Stimulated activated CD8-positive, alpha-beta memory T cell treated with anti-CD3 and anti-CD28 coated beads, Interleukin-7, amount 100 ng/mL, for 4 hours (primary cell): ENCODE measurements around the gene FXYD4.
"Not testable (repeated sequence)": the region's sequence is repeated elsewhere in the genome, so short reads cannot be mapped to it uniquely, and the experiment has no call there.

ENCODE experiments used
- DNase-seq, 2 donors: peaks; one replicate each; pipeline ENCODE4 v3.0.0-alpha.2; 2020; ENCODE audit warnings: low read depth in 2 of 2

FXYD4 gene, protein sequence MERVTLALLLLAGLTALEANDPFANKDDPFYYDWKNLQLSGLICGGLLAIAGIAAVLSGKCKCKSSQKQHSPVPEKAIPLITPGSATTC

DNA sequence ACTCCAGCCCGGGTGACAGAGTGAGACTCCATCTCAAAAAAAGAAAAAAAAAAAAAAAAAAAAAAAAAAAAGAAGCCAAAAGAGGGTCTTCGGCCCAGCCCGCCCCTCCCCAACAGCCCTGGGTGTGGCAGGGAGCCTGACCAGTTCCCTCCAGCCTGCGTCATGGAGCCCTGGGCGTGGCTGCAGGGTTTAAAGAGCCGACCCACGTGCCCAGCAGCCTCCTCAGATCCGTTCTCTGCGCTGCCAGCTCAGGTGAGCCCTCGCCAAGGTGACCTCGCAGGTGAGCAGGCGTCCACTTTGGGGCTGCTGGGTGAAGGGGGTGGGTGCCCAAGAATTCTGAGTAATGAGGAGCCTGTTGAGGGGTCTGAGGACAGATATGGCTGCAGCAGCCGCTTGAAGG is at the start of gene FXYD4:
Gene FXYD4 (plus strand): TSS at position 219 of the 400 bp plus-strand sequence. CDS start 2,111 bp downstream, outside the sequence.
- no peak for DNase-seq

DNA sequence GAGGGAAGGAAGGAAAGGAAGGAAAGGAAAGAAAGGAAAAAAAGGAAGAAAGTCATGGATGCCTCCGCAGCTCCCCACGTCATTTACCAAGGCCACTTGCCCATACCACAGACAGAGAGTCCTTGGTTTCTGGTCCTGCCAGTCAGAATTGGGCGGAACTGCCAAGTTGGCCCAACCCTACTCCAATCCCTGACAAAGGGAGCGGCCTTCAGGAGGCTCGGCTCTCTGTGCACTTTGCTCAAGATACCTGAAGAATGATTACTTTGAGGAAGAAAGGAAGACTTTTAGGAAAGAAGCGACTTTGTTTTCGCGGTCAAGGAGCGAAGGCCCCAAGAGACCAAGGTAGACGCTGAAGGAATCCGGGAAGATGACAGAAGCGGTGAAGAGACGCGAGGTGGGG is 49.1 kb upstream of the FXYD4 start:
- no peak for DNase-seq

DNA sequence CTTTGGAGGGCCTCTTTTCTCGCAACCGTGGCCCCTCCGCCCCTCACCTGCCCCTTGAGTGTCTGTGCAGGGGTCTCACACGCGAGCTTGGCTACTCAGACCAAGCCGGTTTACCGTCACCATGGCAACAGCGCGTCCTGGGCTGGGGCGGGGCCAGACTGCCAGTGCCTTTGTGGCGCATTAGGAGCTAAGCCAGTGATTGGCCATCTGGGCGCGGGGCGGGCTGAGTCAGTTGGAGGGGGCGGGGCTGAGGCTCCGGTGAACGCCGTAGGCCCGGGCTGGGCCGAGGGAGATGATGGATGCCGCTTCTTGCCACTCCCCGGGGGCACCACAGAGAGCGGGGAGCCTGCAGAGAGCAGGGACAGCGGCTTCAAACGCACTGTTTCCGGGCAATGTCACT is 48.7 kb upstream of the FXYD4 start:
- DNase-seq = peak; percentile 60 to 72

DNA sequence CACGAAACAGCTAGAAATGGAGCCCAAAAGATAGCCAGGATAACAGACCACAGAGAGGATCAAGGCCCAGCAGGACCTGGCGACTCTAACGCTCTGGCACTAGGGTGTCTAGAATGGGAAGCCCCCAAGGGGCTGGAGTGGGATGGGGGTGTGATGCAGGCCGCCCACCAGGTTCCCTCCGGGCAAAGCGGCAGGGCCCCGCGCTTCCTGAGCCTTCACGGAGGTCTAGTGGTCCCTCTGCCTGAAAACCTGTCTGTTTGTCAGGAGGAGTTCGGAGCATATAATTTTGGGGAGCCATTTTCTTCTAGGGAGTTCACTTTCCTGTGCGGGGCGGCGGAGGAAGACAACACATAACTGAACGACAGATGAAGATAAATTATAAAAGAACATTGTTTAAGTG is 48.2 kb upstream of the FXYD4 start:
- DNase-seq = no peak

DNA sequence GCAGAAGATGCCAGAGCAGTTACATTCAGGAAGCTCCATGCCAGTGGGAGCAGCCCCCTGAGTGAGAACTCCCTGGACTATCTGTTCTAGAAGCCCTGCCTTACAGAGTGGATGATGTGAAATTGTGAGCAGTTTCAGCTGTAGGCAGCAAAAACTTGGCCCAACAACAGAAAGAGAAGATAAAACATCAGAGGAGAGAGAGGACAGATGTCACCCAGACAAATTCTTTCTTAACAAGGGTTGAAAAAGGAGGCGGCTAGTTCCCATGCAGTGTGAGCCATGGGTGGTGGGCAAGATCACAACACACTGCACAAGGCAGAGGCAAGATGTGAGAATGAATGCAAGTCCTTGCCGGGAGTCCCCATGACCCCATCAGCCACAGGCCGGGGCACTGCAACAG is 46.6 kb upstream of the FXYD4 start:
- DNase-seq = no peak

DNA sequence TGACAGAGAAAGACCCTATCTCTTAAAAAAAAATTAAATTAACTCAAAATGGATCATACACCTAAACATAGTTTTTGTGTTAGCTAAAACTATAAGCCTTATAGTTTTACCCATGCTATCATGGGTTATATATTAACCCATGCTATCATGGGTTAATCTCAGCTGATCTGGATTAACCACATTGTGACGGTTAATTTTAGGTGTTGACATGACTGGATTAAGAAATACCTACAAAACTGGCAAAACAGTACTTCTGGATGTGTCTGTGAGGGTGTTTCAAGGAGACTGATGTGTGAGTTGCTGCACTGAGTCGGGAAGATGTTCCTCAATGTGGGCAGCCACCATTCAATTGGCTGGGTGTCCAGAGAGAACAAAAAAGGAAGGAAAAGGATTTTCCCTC is 44.3 kb upstream of the FXYD4 start:
- no peak for DNase-seq

DNA sequence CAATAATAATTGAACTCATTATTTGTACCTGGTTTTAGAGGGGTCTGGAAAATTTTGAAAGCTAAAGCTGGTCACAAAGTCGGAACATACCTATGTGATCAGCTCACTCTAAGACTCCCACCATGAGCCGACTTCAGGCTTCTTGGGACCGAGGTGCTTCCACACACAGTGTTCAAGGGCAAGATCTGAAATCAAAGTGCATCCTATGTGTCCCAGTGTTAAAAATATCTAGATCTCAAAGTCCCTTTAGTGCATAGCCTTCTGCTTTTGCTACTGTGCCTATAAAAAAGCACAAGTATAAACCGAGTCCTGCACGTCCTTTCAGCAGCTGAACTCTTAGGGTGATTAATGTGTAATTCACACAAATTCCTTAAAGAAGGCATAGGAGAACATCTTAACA is 43.5 kb upstream of the FXYD4 start:
- DNase-seq = no peak

DNA sequence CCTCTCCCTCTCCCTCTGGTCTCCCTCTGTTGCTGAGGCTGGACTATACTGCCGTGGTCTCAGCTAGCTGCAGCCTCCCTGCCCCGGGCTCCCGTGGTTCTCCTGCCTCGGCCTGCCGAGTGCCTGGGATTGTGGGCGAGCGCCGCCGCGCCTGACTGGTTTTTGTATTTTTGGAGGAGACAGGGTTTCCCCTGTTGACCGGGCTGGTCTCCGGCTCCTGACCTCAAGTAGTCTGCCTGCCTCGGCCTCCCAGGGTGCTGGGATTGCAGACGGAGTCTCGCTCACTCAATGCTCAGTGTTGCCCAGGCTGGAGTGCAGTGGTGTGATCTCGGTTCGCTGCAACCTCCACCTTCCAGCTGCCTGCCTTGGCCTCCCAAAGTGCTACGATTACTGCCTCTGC is 42.6 kb upstream of the FXYD4 start:
- DNase-seq = not testable (repeated sequence)

DNA sequence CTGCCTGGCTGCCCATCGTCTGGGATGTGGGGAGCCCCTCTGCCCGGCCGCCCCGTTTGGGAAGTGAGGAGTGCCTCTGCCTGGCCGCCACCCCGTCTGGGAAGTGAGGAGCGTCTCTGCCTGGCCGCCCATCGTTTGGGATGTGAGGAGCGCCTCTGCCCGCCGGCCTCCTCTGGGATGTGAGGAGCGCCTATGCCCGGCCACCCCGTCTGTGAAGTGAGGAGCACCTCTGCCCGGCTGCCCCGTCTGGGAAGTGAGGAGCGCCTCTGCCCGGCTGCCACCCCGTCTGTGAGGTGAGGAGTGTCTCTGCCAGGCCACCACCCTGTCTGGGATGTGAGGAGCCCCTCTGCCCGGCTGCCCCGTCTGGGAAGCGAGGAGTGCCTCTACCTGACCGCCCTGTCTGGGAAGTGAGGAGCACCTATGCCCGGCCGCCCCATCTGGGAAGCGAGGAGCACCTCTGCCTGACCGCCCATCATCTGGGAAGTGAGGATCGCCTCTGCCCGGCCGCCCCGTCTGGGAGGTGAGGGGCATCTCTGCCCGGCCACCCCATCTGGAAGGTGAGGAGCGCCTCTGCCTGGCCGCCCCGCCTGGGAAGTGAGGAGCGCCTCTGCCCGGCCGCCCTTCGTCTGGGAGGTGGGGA is 42.1 kb upstream of the FXYD4 start:
- DNase-seq = not testable (repeated sequence)

DNA sequence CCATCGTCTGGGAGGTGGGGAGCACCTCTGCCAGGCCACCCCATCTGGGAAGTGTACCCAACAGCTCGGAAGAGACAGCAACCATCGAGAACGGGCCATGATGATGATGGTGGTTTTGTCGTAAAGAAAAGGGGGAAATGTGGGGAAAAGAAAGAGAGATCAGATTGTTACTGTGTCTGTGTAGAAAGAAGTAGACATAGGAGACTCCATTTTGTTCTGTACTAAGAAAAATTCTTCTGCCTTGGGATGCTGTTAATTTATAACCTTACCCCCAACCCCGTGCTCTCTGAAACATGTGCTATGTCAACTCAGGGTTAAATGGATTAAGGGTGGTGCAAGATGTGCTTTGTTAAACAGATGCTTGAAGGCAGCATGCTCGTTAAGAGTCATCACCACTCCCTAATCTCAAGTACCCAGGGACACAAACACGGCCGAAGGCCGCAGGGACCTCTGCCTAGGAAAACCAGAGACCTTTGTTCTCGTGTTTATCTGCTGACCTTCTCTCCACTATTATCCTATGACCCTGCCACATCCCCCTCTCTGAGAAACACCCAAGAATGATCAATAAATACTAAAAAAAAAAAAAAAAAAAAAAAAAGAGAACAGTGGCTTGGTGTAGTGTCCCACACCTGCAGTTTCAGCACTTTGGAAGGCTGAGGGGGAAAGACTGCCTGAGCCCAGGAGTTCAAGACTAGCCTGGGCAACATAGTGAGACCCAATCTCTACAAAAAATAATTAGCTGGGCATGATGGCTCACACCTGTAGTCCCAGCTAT is 41.2 kb upstream of the FXYD4 start:
- not testable (repeated sequence) for DNase-seq

DNA sequence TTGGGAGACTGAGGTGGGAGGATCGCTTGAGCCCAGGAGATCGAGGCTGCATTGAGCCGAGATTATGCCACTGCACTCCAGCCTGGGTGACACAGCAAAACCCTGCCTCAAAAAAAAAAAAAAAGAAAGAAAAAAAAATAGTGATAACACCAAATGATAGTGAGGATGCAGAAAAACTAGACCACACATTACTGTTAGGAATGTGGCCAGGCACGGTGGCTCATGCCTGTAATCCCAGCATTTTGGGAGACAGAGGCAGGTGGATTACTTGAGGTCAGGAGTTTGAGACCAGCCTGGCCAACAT is 40.7 kb upstream of the FXYD4 start:
- not testable (repeated sequence) for DNase-seq

DNA sequence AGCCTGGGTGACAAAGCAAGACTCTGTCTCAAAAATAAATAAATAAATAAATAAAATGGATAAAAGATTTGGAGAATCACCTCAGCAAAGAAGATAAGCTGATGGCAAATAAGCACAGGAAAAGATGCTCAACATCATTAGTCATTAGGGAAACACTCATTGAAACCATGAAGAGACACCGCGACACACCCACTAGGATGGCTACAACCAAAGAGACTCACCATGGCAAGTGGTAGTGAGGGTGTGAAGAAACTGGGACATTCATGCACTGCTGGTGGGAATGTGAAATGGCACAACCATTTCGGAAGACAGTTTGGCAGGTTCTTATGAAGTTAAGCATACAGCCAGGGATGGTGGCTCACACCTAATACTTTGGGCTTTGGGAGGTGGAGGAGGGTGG is 37.8 kb upstream of the FXYD4 start:
- no peak for DNase-seq

DNA sequence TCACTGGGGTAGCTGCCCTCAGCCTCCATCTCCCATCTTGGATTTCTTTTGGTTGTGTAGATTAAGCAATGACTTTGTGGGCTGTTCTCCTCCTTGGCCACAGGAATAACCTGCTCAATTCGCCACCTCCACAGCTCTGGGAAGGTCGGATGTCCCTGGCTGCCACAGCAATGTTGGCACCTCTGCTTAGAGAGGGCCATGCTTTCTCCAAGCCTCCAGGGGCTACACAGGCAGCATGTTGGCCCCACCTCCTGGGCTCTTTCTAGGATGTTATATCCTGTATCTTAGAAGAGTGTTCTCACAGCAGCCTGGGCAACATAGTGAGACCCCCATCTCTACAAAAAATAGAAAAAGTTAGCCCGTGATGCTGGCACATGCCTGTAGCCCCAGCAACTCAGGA is 35.4 kb upstream of the FXYD4 start:
- DNase-seq = no peak

DNA sequence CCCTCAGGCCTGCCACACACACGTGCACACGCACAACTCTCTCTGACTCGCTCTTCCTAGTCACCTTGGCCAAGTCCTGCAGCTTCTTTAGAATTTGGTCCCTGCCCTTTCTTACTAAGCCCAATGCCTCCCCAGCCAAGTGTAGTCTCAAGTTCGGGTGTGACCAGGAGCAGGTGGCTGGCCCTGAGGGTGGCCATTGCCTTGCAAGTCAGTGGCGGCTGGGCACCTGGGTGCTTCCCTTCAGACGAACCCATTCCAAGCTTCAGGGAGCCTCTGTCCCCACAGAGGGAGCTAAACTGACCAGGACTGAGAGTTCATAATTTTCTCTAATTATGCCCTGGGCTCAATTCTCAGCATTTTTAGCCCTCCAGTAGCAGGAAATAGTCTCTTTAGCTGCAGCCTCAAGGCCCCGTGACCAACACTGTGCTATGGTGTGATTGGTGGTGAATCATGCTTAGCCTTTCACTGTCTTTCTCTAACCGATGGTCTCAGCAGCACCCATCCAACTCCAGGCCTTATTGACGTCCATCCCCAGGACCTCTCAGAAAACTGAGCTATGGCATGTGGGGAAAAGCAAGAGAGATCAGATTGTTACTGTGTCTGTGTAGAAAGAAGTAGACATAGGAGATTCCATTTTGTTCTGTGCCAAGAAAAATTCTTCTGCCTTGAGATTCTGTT is 34.7 kb upstream of the FXYD4 start:
- DNase-seq = no peak

DNA sequence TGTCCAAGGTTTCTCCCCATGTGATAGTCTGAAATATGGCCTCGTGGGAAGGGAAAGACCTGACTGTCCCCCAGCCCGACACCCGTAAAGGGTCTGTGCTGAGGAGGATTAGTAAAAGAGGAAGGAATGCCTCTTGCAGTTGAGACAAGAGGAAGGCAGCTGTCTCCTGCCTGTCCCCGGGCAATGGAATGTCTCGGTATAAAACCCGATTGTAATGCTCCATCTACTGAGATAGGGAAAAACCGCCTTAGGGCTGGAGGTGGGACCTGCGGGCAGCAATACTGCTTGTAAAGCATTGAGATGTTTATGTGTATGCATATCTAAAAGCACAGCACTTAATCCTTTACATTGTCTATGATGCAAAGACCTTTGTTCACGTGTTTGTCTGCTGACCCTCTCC is 33.9 kb upstream of the FXYD4 start:
- DNase-seq = not testable (repeated sequence)

DNA sequence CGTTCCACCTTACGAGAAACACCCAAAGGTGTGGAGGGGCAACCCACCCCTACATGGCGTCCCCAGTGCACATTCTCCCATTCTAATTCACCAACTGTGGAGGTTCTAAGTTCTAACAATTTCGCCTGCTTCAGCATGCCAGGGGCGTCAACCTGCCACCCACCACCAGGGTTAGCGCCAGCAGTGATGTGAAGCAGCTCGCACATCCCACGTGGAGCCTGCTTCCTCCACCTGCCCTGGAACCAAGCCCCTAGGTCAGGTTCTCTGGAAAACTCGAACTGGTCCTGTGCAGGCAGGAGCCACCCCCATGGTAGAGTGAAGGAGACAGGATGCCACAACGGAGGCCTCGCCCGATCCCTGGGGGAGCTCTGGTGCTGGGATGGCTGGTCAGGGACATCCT is 33.3 kb upstream of the FXYD4 start:
- DNase-seq = no peak

DNA sequence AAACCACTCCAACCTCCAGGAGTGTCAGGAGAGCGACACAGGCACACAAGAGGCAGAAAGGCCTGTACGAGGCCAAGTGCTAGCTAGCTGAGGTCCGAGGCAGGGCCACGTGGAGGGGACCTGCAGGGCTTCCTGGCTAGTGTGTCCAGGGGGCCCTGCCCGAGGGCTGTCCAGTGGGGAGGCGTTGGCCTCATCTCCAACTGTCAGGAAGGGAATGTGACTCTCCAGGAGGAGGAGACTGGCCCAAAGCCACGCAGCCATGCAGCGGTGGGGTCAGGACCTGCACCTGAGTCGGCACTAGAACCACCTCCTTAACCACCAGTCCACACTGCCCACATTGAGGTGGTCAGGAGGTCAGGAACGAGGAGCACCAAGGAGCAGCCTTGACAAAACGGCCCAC is 32.3 kb upstream of the FXYD4 start:
- DNase-seq = no peak

DNA sequence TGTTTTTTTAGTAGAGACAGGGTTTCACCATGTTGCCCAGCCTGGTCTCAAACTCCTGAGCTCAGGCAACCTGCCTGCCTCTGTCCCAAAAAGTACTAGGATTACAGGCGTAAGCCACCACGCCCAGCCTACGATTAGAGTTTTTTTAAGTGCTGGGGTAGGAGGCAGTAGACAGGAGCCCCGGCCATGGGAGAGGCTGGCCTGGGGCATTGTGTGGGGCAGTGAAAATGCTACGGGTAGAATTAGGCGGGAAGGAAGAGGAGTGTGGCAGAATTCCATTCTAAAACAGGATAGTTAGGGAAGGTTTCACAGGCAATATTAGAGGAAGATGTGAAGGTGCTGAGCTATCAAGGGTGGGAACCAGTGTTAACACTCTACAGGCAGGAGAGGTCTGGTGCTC is 31.3 kb upstream of the FXYD4 start:
- no peak for DNase-seq

DNA sequence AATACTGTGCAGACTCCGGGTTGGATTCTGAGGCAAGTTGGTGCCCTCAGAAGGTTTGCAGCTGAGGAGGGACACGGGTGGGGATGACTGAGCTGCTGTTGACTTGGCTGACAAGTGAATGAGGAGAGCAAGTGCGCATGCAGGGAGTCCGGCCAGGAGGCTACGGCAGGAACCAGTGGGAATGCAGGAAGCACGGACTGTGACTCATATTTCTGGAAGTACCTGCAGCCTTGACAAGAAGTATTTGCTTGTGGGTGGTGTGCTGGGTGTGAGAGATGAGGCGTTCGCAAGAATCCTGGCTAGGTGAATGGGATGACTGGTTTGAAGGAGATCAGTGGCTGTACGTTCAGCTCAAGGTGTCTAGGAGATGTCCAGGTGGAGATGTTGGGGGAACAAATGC is 30.8 kb upstream of the FXYD4 start:
- no peak for DNase-seq

DNA sequence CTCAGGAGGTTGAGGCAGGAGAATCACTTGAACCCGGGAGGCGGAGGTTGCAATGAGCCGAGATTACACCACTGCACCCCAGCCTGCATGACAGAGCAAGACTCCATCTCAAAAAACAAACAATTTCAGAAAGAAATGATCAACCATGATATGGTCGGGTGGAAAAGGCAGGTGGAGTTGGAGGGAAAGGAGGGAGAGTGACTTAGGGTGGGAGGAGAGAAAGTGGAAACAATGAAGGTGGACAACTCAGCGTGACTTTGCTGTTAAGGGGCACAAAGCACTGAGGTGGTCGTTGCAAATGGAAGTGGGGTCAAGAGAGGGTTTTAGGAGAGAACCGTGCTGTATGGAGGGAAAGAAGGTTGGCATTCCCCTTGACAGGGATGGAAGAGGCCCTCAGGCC is 30.0 kb upstream of the FXYD4 start:
- no peak for DNase-seq

DNA sequence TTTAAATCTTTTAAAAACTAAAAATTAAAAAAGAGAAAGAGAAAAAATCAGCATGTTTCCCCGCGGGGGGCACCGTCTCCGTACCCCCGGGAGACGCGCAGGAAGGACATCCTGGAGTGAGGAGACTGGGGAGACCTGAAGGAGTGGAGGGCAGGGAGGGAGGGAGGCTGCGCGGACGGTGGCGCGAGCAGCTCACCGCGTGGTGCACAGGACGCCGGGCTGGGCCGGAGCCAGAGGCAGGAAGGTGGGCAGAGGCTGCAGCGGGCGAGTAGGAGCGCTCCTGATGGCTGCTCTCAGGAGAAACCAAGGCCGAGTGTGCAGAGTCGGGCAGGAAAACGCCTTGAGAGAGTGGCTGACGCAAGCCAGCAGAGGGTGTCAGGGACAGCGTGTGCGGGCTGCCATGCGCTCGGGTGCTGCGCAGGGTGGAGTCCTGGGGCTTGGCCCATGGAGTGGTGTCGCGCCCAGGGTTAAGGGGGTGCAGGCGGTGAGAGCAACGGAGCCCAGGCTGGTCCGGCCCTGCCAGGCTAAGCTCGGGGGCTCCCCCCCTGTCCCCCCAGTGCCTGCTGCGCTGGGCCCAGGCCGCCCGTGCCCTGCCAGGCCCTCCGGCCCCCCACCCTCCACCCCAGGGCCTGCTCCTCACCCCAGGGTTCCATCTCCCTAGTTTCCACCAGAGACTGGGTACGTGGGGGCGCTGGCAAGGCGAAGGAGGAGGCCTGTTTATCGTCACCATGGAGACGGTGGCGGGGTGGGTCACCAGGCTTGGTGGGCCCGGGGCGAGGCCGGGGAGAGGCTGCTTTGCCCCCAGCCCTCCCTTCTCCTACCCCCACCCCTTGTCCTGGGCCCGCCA is 28.9 kb upstream of the FXYD4 start:
- DNase-seq = no peak

DNA sequence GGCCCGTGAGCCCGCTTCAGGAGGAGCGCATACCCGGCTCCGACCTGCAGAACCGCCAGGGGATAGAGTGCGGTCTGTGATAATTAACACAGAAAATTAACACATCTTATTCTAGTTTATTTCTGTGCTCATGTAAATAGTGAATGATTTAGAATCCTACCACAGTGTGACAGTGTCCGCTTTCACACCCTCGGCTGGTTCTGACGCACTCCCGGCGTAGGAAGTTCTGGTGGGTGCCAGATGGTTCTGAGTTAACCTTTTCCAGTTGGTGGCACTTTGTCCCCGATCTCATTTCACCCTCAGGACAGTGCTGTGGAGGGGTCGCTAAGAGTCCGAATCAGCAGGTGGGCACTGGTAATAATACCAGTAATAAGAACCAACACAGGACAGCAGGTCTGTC is 28.3 kb upstream of the FXYD4 start:
- DNase-seq = no peak
